ENCODE data around the gene PSG1.
"Not testable (repeated sequence)": the region's sequence is repeated elsewhere in the genome, so short reads cannot be mapped to it uniquely, and the experiment has no call there.

PSG1 gene

GRCh38 chr19:42880621-42881020 is 1.1 kb upstream of the PSG1 start:
- not testable (repeated sequence) for DNase-seq

GRCh38 chr19:42876596-42876995 is 2.9 kb downstream of the PSG1 start:
- DNase-seq, result not testable (repeated sequence)

- DNase-seq, result not testable (repeated sequence)
These were observed 3.6 kb downstream of the PSG1 start for GRCh38 chr19:42875881-42876280.

GRCh38 chr19:42874901-42875813 is 4.4 kb downstream of the PSG1 start:
- DNase-seq, result not testable (repeated sequence)

GRCh38 chr19:42874136-42874535 is 5.4 kb downstream of the PSG1 start:
- not testable (repeated sequence) for DNase-seq

- no peak for DNase-seq
These were observed 6.9 kb downstream of the PSG1 start for GRCh38 chr19:42872608-42873007.

GRCh38 chr19:42857544-42857867 is 22.0 kb downstream of the PSG1 start:
- DNase-seq, result no peak

- DNase-seq, result not testable (repeated sequence)
These were observed 22.5 kb downstream of the PSG1 start for GRCh38 chr19:42856866-42857543.

- DNase-seq, result not testable (repeated sequence)
These were observed 24.8 kb downstream of the PSG1 start for GRCh38 chr19:42854745-42855144.

- not testable (repeated sequence) for DNase-seq
These were observed 26.3 kb downstream of the PSG1 start for GRCh38 chr19:42853231-42853630.

GRCh38 chr19:42852821-42853220 is 26.7 kb downstream of the PSG1 start:
- not testable (repeated sequence) for DNase-seq

GRCh38 chr19:42851718-42852280 is 27.7 kb downstream of the PSG1 start:
- not testable (repeated sequence) for DNase-seq

- no peak for DNase-seq
These were observed 28.4 kb downstream of the PSG1 start for GRCh38 chr19:42850981-42851717.

- no peak for DNase-seq
These were observed 32.9 kb downstream of the PSG1 start for GRCh38 chr19:42846597-42846996.

GRCh38 chr19:42843631-42844030 is 35.9 kb downstream of the PSG1 start:
- not testable (repeated sequence) for DNase-seq

GRCh38 chr19:42832746-42833442 is 46.6 kb downstream of the PSG1 start:
- not testable (repeated sequence) for DNase-seq

GRCh38 chr19:42832023-42832680 is 47.4 kb downstream of the PSG1 start:
- DNase-seq, result not testable (repeated sequence)

GRCh38 chr19:42831221-42832019 is 48.1 kb downstream of the PSG1 start:
- DNase-seq, result no peak

GRCh38 chr19:42821306-42821977 is 58.1 kb downstream of the PSG1 start:
- not testable (repeated sequence) for DNase-seq

All from T-helper 1 cell (primary cell).